Upper lobe of left lung (tissue), 6 donors: ENCODE measurements around the gene FBXO27. TPM values are rescaled to one million over a fixed set of nuclear protein-coding genes. Genes with fewer than 3 reads are reported as not detected.

ENCODE experiments used
- ATAC-seq, 2 donors: fragments of 200-7000 bp; cut with Tn5 transposase; one replicate each; pipeline ENCODE4 v1.9.1; 2022; ENCODE audit warnings: mild to moderate bottlenecking in 2 of 2, moderate library complexity in 2 of 2; ENCODE audit not compliant: low FRiP score in 2 of 2
- DNase-seq, 2 donors: peaks; one replicate each; pipeline ENCODE4 v3.0.0-alpha.2; 2019 to 2020
- H3K27ac ChIP-seq, 4 donors: fragments of 200-600 bp; sonication (generic); one replicate each; pipeline ENCODE4 v1.5.1; 2016 to 2019
- H3K27me3 ChIP-seq, 4 donors: fragments of 200-600 bp; sonication (generic); one replicate each; pipeline ENCODE4 v1.5.1; 2017 to 2019
- H3K36me3 ChIP-seq, 4 donors: fragments of 200-600 bp; sonication (generic); one replicate each; pipeline ENCODE4 v1.5.1; 2016 to 2019
- H3K4me1 ChIP-seq, 4 donors: fragments of 200-600 bp; sonication (generic); one replicate each; pipeline ENCODE4 v1.5.1; 2018 to 2019
- H3K4me3 ChIP-seq, 4 donors: fragments of 200-600 bp; sonication (generic); one replicate each; pipeline ENCODE4 v1.5.1; 2017 to 2019; ENCODE audit warnings: mild to moderate bottlenecking in 2 of 4, moderate library complexity in 1 of 4
- H3K9me3 ChIP-seq, 4 donors: fragments of 200-600 bp; sonication (generic); one replicate each; pipeline ENCODE4 v1.5.1; 2018 to 2019
- CTCF ChIP-seq, 6 experiments: fragments of 450-650 bp in 4 of 6; fragments of 200-600 bp in 2 of 6; sonication (generic) in 2 of 6; IDR thresholded peaks; one replicate each; pipeline ENCODE4 v1.5.1; 2016 to 2019; ENCODE audit warnings: antibody characterized with exemption in 6 of 6
- EP300 ChIP-seq, 4 donors: sonication (generic); formaldehyde crosslinking; IDR thresholded peaks; one replicate each; pipeline ENCODE4 v1.5.1; 2017; ENCODE audit warnings: antibody characterized with exemption in 4 of 4, control low read depth in 2 of 4
- POLR2A ChIP-seq, 4 donors: fragments of 450-650 bp; IDR thresholded peaks; one replicate each; pipeline ENCODE4 v1.5.1; 2016 to 2017; ENCODE audit warnings: antibody characterized with exemption in 4 of 4, mild to moderate bottlenecking in 2 of 4
- POLR2AphosphoS5 ChIP-seq, 2 donors: sonication (generic); formaldehyde crosslinking; IDR thresholded peaks; one replicate each; pipeline ENCODE4 v1.5.1; 2017; ENCODE audit warnings: antibody characterized with exemption in 2 of 2
- WGBS, 2 donors: methylation state at CpG; one replicate each; pipeline ENCODE4 v1.1.5; 2017 to 2018; 5-methylcytosine and 5-hydroxymethylcytosine counted together
- total RNA-seq, 6 donors: library from RNA; depleted of rRNA in 4 of 6; stranded (reverse); fragments of >200 nt in 4 of 6; gene quantifications; one replicate each; pipeline versions ENCODE4 v1.1.0 to v1.2.1, GENCODE V29; 2016 to 2021
- donor health status: DM: no; HTN: no; CAD: no; lungs with moderate emphysema.
- donor health status: DM: no; HTN: yes; CAD: no; lungs with severe emphysema.

FBXO27 gene
- total RNA-seq, 6 donors from 2014 or later, result 1.0 to 9.3 (median 6.3) TPM

- 79 to 83% methylated on average over 6 of the region's 6 CpGs for WGBS, 2 donors
- DNase-seq, result no peak
Measured at GRCh38 chr19:39017026-39017425, 15.3 kb downstream of the FBXO27 start.

GRCh38 chr19:39014037-39014436 lies 18.3 kb downstream of the FBXO27 start:
- TF ChIP-seq EP300 (IDR thresholded peaks at IDR 0.05) (no peak), CTCF (IDR thresholded peaks at IDR 0.05) (no peak), POLR2A (IDR thresholded peaks at IDR 0.05) (no peak), POLR2AphosphoS5 (IDR thresholded peaks at IDR 0.05) (no peak)
- no peak overlapping the region for H3K27ac ChIP-seq
- no peaks in the 10 kb centered on the region for H3K9me3 ChIP-seq
- no peaks in the 10 kb centered on the region for H3K27me3 ChIP-seq
- no peaks in the 10 kb centered on the region for H3K4me1 ChIP-seq
- ATAC-seq, result peak in 1 of 2 donors; percentile 37
- 68 to 84% methylated on average over 7 of the region's 7 CpGs for WGBS, 2 donors
- DNase-seq, result no peak
- no peaks in the 10 kb centered on the region for H3K36me3 ChIP-seq
- H3K4me3 ChIP-seq, result no peak overlapping the region

More at GRCh38 chr19:39017026-39017425, 15.3 kb downstream of the FBXO27 start:
- TF ChIP-seq CTCF (IDR thresholded peaks at IDR 0.05) (no peak), EP300 (IDR thresholded peaks at IDR 0.05) (no peak), POLR2AphosphoS5 (IDR thresholded peaks at IDR 0.05) (no peak), POLR2A (IDR thresholded peaks at IDR 0.05) (no peak)
- Histone ChIP-seq H3K4me3 (no peak overlapping the region), H3K27me3 (no peaks in the 10 kb centered on the region), H3K36me3 (no peaks in the 10 kb centered on the region), H3K4me1 (no peaks in the 10 kb centered on the region), H3K27ac (no peak overlapping the region), H3K9me3 (no peaks in the 10 kb centered on the region)
- no peak for ATAC-seq

- DNase-seq (no peak), ATAC-seq (no peak)
- no peaks in the 10 kb centered on the region for H3K9me3 ChIP-seq
- no peaks in the 10 kb centered on the region for H3K27me3 ChIP-seq
- 87 to 89% methylated on average over 6 of the region's 6 CpGs for WGBS, 2 donors
- no peak for TF ChIP-seq EP300 (IDR thresholded peaks at IDR 0.05)
- no peak overlapping the region for H3K4me3 ChIP-seq
- H3K27ac ChIP-seq, result no peak overlapping the region
- H3K4me1 ChIP-seq, result no peaks in the 10 kb centered on the region
- no peaks in the 10 kb centered on the region for H3K36me3 ChIP-seq
Measured at GRCh38 chr19:39009001-39009400, 23.3 kb downstream of the FBXO27 start.

GRCh38 chr19:39008137-39008536 lies 24.2 kb downstream of the FBXO27 start:
- Histone ChIP-seq H3K4me3 (no peak overlapping the region), H3K4me1 (no peaks in the 10 kb centered on the region), H3K9me3 (no peaks in the 10 kb centered on the region), H3K27ac (no peak overlapping the region), H3K27me3 (no peaks in the 10 kb centered on the region), H3K36me3 (no peaks in the 10 kb centered on the region)
- DNase-seq (no peak), ATAC-seq (no peak)
- WGBS, 2 donors, result 95 to 98% methylated on average over 6 of the region's 6 CpGs
- TF ChIP-seq EP300 (IDR thresholded peaks at IDR 0.05) (no peak), POLR2AphosphoS5 (IDR thresholded peaks at IDR 0.05) (no peak), POLR2A (IDR thresholded peaks at IDR 0.05) (no peak), CTCF (IDR thresholded peaks at IDR 0.05) (no peak)

GRCh38 chr19:39007096-39007495 lies 25.3 kb downstream of the FBXO27 start:
- WGBS, 2 donors, result 43 to 48% methylated on average over 3 of the region's 3 CpGs
- no peaks in the 10 kb centered on the region for H3K36me3 ChIP-seq
- H3K9me3 ChIP-seq, result no peaks in the 10 kb centered on the region
- DNase-seq (no peak), ATAC-seq (no peak)
- no peak overlapping the region for H3K4me3 ChIP-seq
- TF ChIP-seq POLR2A (IDR thresholded peaks at IDR 0.05), result no peak
- no peak for TF ChIP-seq POLR2AphosphoS5 (IDR thresholded peaks at IDR 0.05)
- TF ChIP-seq CTCF (IDR thresholded peaks at IDR 0.05), result no peak
- no peak for TF ChIP-seq EP300 (IDR thresholded peaks at IDR 0.05)
- no peak overlapping the region for H3K27ac ChIP-seq
- no peaks in the 10 kb centered on the region for H3K4me1 ChIP-seq
- H3K27me3 ChIP-seq, result no peaks in the 10 kb centered on the region
